ENCODE measurements around the gene L1CAM.

GRCh38 chrX:153925739-153926551 lies 40.0 kb upstream of the L1CAM start, which contains the start of gene ARHGAP4:
- TF ChIP-seq, protein P1, sequence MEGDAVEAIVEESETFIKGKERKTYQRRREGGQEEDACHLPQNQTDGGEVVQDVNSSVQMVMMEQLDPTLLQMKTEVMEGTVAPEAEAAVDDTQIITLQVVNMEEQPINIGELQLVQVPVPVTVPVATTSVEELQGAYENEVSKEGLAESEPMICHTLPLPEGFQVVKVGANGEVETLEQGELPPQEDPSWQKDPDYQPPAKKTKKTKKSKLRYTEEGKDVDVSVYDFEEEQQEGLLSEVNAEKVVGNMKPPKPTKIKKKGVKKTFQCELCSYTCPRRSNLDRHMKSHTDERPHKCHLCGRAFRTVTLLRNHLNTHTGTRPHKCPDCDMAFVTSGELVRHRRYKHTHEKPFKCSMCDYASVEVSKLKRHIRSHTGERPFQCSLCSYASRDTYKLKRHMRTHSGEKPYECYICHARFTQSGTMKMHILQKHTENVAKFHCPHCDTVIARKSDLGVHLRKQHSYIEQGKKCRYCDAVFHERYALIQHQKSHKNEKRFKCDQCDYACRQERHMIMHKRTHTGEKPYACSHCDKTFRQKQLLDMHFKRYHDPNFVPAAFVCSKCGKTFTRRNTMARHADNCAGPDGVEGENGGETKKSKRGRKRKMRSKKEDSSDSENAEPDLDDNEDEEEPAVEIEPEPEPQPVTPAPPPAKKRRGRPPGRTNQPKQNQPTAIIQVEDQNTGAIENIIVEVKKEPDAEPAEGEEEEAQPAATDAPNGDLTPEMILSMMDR (IDR thresholded peaks at IDR 0.05) = no peak
- no peak for TF ChIP-seq ZFX (IDR thresholded peaks at IDR 0.05; ENCODE audit: borderline replicate concordance)

Measured in 22Rv1 (cell line).